Measurements from ENCODE around the gene NCS1. TPM values are rescaled to one million over a fixed set of nuclear protein-coding genes. Genes with fewer than 3 reads are reported as not detected.

NCS1 gene
- total and polyA plus RNA-seq, 2 donors (not counting 1 experiment from before 2014, with no cell fraction given) = 44.9 to 52.0 TPM

DNA sequence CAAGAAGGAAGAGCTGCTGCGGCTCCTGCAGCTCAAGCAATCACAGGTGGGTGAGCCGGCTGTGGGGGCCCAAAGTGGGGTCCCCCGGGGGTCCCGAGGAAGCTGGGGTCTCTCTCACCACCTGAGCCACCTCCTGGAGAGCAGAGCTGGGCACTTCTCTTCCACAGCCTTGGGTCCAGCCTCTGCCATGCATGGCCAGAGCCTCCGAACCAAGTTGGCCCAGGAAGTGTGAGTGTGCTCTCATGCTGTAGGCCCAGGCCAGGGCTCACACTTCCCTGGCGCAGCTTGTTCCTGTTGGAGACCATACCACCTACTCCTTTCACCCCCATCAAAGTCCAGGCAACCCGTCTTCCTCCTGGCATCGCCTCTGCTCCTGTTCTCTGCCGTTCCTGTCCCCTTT is 113.1 kb downstream of the NCS1 start:
- Histone ChIP-seq H3K9ac (ENCODE audit: insufficient read depth, low read length) (no peak overlapping the region), H3K27ac (ENCODE audit: insufficient read depth, low read length) (no peak overlapping the region), H3K27me3 (ENCODE audit: control insufficient read depth, insufficient read depth, low read length) (peaks cover 29% of the 10 kb centered on the region), H3K4me1 (ENCODE audit: control insufficient read depth, extremely low read depth, insufficient read depth, low read length) (no peaks in the 10 kb centered on the region), H3K9me3 (ENCODE audit: control insufficient read depth, insufficient read depth, low read depth, low read length) (no peaks in the 10 kb centered on the region), H3K4me2 (ENCODE audit: extremely low read depth, insufficient read depth, low read length) (no peak overlapping the region), H2AFZ (ENCODE audit: low read length) (no peak overlapping the region), H3K36me3 (ENCODE audit: control insufficient read depth, insufficient read depth, low read length) (no peaks in the 10 kb centered on the region), H3K79me2 (ENCODE audit: control insufficient read depth, insufficient read depth, low read length) (no peaks in the 10 kb centered on the region), H3K4me3 (replicated peaks in 1 of 4; ENCODE audit: control extremely low read depth in 1 of 4, insufficient read depth in 1 of 4, low read depth in 3 of 4, low read length in 4 of 4) (no peak overlapping the region), H4K20me1 (ENCODE audit: control insufficient read depth, extremely low read depth, insufficient read depth, low read length) (no peaks in the 10 kb centered on the region)
- TF ChIP-seq EZH2 (IDR thresholded peaks at IDR 0.05; ENCODE audit: low read length, missing control alignments) = no peak
- TF ChIP-seq, protein P1, sequence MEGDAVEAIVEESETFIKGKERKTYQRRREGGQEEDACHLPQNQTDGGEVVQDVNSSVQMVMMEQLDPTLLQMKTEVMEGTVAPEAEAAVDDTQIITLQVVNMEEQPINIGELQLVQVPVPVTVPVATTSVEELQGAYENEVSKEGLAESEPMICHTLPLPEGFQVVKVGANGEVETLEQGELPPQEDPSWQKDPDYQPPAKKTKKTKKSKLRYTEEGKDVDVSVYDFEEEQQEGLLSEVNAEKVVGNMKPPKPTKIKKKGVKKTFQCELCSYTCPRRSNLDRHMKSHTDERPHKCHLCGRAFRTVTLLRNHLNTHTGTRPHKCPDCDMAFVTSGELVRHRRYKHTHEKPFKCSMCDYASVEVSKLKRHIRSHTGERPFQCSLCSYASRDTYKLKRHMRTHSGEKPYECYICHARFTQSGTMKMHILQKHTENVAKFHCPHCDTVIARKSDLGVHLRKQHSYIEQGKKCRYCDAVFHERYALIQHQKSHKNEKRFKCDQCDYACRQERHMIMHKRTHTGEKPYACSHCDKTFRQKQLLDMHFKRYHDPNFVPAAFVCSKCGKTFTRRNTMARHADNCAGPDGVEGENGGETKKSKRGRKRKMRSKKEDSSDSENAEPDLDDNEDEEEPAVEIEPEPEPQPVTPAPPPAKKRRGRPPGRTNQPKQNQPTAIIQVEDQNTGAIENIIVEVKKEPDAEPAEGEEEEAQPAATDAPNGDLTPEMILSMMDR (conservative IDR thresholded peaks at IDR 0.05 in 1 of 2, IDR thresholded peaks at IDR 0.05 in 1 of 2; ENCODE audit: low read depth in 1 of 2, low read length in 2 of 2) = no peak
- no peak for DNase-seq (ENCODE audit: low read depth in 2 of 2)

GRCh38 chr9:130286072-130286770 is 114.0 kb downstream of the NCS1 start:
- no peak for TF ChIP-seq EZH2 (IDR thresholded peaks at IDR 0.05; ENCODE audit: low read length, missing control alignments)
- TF ChIP-seq, protein P1 (conservative IDR thresholded peaks at IDR 0.05 in 1 of 2, IDR thresholded peaks at IDR 0.05 in 1 of 2; ENCODE audit: low read depth in 1 of 2, low read length in 2 of 2) = no peak
- Histone ChIP-seq H3K9ac (ENCODE audit: insufficient read depth, low read length) (no peak overlapping the region), H3K4me1 (ENCODE audit: control insufficient read depth, extremely low read depth, insufficient read depth, low read length) (no peaks in the 10 kb centered on the region), H3K4me3 (replicated peaks in 1 of 4; ENCODE audit: control extremely low read depth in 1 of 4, insufficient read depth in 1 of 4, low read depth in 3 of 4, low read length in 4 of 4) (no peak overlapping the region), H2AFZ (ENCODE audit: low read length) (no peak overlapping the region), H4K20me1 (ENCODE audit: control insufficient read depth, extremely low read depth, insufficient read depth, low read length) (no peaks in the 10 kb centered on the region), H3K27ac (ENCODE audit: insufficient read depth, low read length) (no peak overlapping the region), H3K79me2 (ENCODE audit: control insufficient read depth, insufficient read depth, low read length) (no peaks in the 10 kb centered on the region), H3K27me3 (ENCODE audit: control insufficient read depth, insufficient read depth, low read length) (peaks cover 36% of the 10 kb centered on the region), H3K36me3 (ENCODE audit: control insufficient read depth, insufficient read depth, low read length) (no peaks in the 10 kb centered on the region), H3K4me2 (ENCODE audit: extremely low read depth, insufficient read depth, low read length) (no peak overlapping the region), H3K9me3 (ENCODE audit: control insufficient read depth, insufficient read depth, low read depth, low read length) (no peaks in the 10 kb centered on the region)
- DNase-seq (ENCODE audit: low read depth in 2 of 2) = no peak

Other genes starting within 250 kb of the NCS1 start
- gene FNBP1, start 129.2 kb upstream of the NCS1 start, total RNA-seq = 33.6 and 44.3 TPM in 2 replicates
- gene FNBP1, start 129.2 kb upstream of the NCS1 start, polyA plus RNA-seq = 20.8 and 21.9 TPM in 2 replicates
- 19.8 and 27.6 TPM in 2 replicates for gene GPR107, start 118.5 kb upstream of the NCS1 start, total RNA-seq
- 35.0 and 43.5 TPM in 2 replicates for gene GPR107, start 118.5 kb upstream of the NCS1 start, polyA plus RNA-seq
- gene HMCN2, start 93.4 kb downstream of the NCS1 start, total RNA-seq = under 0.01 TPM in 2 replicates
- not detected in 2 replicates for gene HMCN2, start 93.4 kb downstream of the NCS1 start, polyA plus RNA-seq

All from fibroblast of lung (primary cell).